Raji (cell line): ENCODE data around the gene CACNG4.

ENCODE experiments used
- POLR2A ChIP-seq: IDR thresholded peaks from 2 replicates; pipeline ENCODE4 v1.6.1; 2011; ENCODE audit warnings: low read depth, low read length, control low read depth; ENCODE audit not compliant: insufficient read depth

The CACNG4 gene

GRCh38 chr17:66967837-66968543, 3.5 kb downstream of the CACNG4 start:
- no peak for TF ChIP-seq POLR2A

- no peak for TF ChIP-seq POLR2A
Measured at GRCh38 chr17:66968916-66969315, 4.4 kb downstream of the CACNG4 start.

- TF ChIP-seq POLR2A, result no peak
Measured at GRCh38 chr17:66970140-66970539, 5.6 kb downstream of the CACNG4 start.

- no peak for TF ChIP-seq POLR2A
Measured at GRCh38 chr17:66970797-66971196, 6.3 kb downstream of the CACNG4 start.

GRCh38 chr17:66971264-66971663, 6.8 kb downstream of the CACNG4 start:
- TF ChIP-seq POLR2A, result no peak

- no peak for TF ChIP-seq POLR2A
Measured at GRCh38 chr17:66971730-66972441, 7.4 kb downstream of the CACNG4 start.

- TF ChIP-seq POLR2A, result no peak
Measured at GRCh38 chr17:66975188-66975587, 10.7 kb downstream of the CACNG4 start.

- no peak for TF ChIP-seq POLR2A
Measured at GRCh38 chr17:66975614-66976378, 11.3 kb downstream of the CACNG4 start.

GRCh38 chr17:66976379-66976663, 11.8 kb downstream of the CACNG4 start:
- TF ChIP-seq POLR2A, result no peak

- TF ChIP-seq POLR2A, result no peak
Measured at GRCh38 chr17:66976781-66977201, 12.3 kb downstream of the CACNG4 start.

GRCh38 chr17:66978514-66979061, 14.1 kb downstream of the CACNG4 start:
- no peak for TF ChIP-seq POLR2A

- no peak for TF ChIP-seq POLR2A
Measured at GRCh38 chr17:66980896-66981295, 16.4 kb downstream of the CACNG4 start.

GRCh38 chr17:66981983-66982508, 17.5 kb downstream of the CACNG4 start:
- no peak for TF ChIP-seq POLR2A

GRCh38 chr17:66983414-66984021, 19.0 kb downstream of the CACNG4 start:
- TF ChIP-seq POLR2A, result no peak

GRCh38 chr17:66984730-66985129, 20.2 kb downstream of the CACNG4 start:
- TF ChIP-seq POLR2A, result no peak
